ENCODE results near the gene HPSE.
"Not testable (repeated sequence)": the region's sequence is repeated elsewhere in the genome, so short reads cannot be mapped to it uniquely, and the experiment has no call there.

Gene HPSE

GRCh38 chr4:83315341-83315870 lies 19.2 kb downstream of the HPSE start:
- in situ Hi-C loops (cut with HindIII; ENCODE audit: low sequenced_read_pairs): no loop called here
- DNase-seq (ENCODE audit: low read depth, low spot score): no peak
- no peak for TF ChIP-seq CTCF (IDR thresholded peaks at IDR 0.05; ENCODE audit: low read depth, low read length)

GRCh38 chr4:83308672-83309071 lies 26.0 kb downstream of the HPSE start:
- TF ChIP-seq CTCF (IDR thresholded peaks at IDR 0.05; ENCODE audit: low read depth, low read length): no peak
- no peak for DNase-seq (ENCODE audit: low read depth, low spot score)
- in situ Hi-C loops (cut with HindIII; ENCODE audit: low sequenced_read_pairs): no loop called here
- no peak overlapping the region for H3K4me3 ChIP-seq (ENCODE audit: low read depth, low read length)

More at GRCh38 chr4:83315341-83315870, 19.2 kb downstream of the HPSE start:
- H3K4me3 ChIP-seq (ENCODE audit: low read depth, low read length): no peak overlapping the region

DNA sequence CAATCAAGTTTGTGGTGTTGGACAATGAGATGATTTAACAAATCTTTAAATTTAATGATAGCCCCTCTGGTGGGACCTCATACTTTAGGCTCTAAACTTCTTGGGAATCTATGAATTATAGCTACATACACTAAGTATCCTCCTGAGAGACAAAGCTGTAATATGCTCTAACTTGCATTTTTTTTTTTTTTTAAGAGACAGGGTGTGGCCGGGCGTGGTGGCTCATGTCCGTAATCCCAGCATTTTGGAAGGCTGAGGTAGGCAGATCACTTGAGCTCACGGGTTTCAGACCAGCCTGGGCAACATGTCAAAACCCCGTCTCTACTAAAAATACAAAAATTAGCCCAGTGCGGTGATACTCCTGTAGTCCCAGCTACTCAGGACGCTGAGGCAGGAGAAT lies 26.7 kb downstream of the HPSE start:
- no peak for DNase-seq (ENCODE audit: low read depth, low spot score)
- no peak for TF ChIP-seq CTCF (IDR thresholded peaks at IDR 0.05; ENCODE audit: low read depth, low read length)
- no peak overlapping the region for H3K4me3 ChIP-seq (ENCODE audit: low read depth, low read length)
- in situ Hi-C loops (cut with HindIII; ENCODE audit: low sequenced_read_pairs): no loop called here

DNA sequence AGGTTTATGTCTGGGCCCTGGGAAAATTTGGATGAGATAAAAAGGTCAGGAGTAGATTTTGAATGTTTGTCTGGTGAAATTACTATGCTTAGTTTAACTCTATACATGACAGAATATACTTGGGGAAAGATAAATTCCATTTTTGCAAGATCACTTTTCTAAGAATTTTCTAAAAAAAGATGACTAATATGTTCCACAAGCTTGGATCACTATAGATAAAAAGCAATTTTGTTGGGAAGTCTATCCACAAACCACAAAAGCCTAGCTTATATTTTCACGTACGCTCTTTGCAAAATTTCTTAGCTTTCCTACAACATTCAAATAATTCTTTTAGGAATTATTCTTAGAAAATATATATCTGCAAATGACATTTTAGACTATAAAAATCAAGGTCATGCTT lies 29.5 kb downstream of the HPSE start:
- in situ Hi-C loops (cut with HindIII; ENCODE audit: low sequenced_read_pairs): no loop called here
- no peak overlapping the region for H3K4me3 ChIP-seq (ENCODE audit: low read depth, low read length)
- TF ChIP-seq CTCF (IDR thresholded peaks at IDR 0.05; ENCODE audit: low read depth, low read length): no peak
- no peak for DNase-seq (ENCODE audit: low read depth, low spot score)

DNA sequence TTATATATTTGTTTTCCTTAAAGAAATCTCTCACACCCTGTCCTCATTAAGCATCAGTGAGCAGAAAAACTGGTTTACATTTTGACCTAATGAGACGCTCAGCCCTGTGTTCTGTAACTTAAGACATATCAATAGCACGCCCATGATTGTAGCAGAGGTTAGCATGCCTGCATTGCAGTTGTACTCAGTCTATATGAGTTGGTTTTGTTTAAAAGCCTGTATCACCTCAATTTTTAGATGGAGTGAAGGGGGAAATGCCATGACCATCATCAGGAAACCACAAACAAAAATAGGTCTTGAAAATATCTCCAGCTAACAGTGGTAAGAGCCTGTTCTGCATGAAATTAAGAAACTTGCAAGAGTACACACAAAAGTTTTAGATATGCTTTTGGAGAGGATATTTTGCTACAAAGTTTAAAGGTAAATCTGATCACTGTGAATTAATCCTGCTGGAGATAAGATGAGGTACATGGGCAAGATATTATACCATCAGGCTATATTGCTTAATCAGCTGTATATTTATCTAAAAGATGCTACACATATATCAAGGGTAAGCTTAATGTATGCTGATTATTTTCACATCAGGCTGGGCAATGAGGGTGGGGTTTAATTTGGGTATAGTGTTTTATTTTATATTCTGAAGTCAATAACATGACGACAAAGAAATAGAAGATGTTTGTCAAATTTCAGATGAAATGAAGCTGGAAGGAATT lies 36.9 kb downstream of the HPSE start:
- in situ Hi-C loops (cut with HindIII; ENCODE audit: low sequenced_read_pairs): no loop called here
- no peak overlapping the region for H3K4me3 ChIP-seq (ENCODE audit: low read depth, low read length)
- TF ChIP-seq CTCF (IDR thresholded peaks at IDR 0.05; ENCODE audit: low read depth, low read length): no peak
- no peak for DNase-seq (ENCODE audit: low read depth, low spot score)

GRCh38 chr4:83293305-83294046 lies 41.2 kb downstream of the HPSE start:
- DNase-seq (ENCODE audit: low read depth, low spot score): no peak
- in situ Hi-C loops (cut with HindIII; ENCODE audit: low sequenced_read_pairs): no loop called here
- TF ChIP-seq CTCF (IDR thresholded peaks at IDR 0.05; ENCODE audit: low read depth, low read length): no peak
- H3K4me3 ChIP-seq (ENCODE audit: low read depth, low read length): no peak overlapping the region

DNA sequence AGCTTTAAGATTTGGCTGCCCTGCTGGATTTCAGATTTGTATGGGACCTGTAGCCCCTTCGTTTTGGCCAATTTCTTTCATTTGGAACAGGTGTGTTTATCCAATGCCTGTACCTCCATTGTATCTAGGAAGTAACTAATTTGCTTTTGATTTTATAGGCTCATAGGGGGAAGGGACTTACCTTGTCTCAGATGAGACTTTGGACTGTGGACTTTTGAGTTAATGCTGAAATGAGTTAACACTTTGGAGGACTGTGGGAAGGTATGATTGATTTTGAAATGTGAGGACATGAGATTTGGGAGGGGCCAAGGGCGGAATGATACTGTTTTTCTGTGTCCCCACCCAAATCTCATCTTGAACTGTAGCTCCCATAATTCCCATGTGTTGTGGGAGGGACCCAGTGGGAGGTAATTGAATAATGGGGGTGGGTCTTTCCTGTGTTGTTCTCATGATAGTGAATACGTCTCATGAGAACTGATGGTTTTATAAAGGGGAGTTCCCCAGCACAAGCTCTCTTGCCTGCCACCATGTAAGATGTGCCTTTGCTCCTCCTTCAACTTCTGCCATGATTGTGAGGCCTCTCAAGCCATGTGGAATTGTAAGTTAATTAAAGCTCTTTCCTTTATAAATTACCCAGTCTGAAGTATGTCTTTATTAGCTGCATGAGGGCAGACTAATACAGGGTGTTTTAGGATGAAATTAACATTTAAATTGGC lies 44.4 kb downstream of the HPSE start:
- H3K4me3 ChIP-seq (ENCODE audit: low read depth, low read length); in situ Hi-C loops (cut with HindIII; ENCODE audit: low sequenced_read_pairs); DNase-seq (ENCODE audit: low read depth, low spot score): not testable (repeated sequence)

DNA sequence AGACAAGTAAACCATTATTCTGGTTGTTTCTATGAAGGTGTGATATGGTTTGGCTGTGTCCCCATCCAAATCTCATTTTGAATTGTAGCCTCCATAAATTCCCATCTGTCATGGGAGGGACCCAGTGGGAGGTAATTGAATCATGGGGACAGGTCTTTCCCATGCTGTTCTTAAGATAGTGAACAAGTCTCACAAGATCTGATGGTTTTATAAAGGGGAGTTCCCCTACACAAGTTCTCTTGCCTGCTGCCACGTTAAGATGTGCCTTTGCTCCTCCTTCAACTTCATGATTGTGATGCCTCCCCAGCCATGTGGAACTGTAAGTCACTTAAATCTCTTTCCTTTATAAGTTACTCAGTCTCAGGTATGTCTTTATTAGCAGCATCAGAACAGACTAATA lies 46.3 kb downstream of the HPSE start:
- DNase-seq (ENCODE audit: low read depth, low spot score); in situ Hi-C loops (cut with HindIII; ENCODE audit: low sequenced_read_pairs); H3K4me3 ChIP-seq (ENCODE audit: low read depth, low read length): not testable (repeated sequence)

Measured in astrocyte of the spinal cord (primary cell).